H1 (cell line): ENCODE data around the gene TMC4. TPM values are rescaled to one million over a fixed set of nuclear protein-coding genes. Genes with fewer than 3 reads are reported as not detected.

Experiments
- CTCF ChIA-PET: fragments of 300-600 bp; sonication (Branson Sonifier 250); formaldehyde crosslinking; loops from one replicate; lab custom pipeline; 2021; ENCODE audit not compliant: partially characterized antibody; lab: Charles Lee
- POLR2A ChIA-PET: fragments of 300-600 bp; sonication (Branson Sonifier 250); formaldehyde crosslinking; loops from one replicate; lab custom pipeline; 2021; ENCODE audit warnings: inconsistent platforms; ENCODE audit not compliant: partially characterized antibody; lab: Charles Lee
- DNase-seq, 2 experiments: peaks; one replicate each; pipeline versions ENCODE4 v3.0.0 to v3.0.0-alpha.2; 2010 to 2022; ENCODE audit warnings: low spot score in 2 of 2, low read depth in 1 of 2, mixed read lengths in 1 of 2
- FAIRE-seq: peaks from 2 replicates; lab custom pipeline; 2011; peaks lifted over from hg19 to GRCh38; lab: Jason Lieb, UNC
- H2AFZ ChIP-seq: 2 replicates; pipeline ENCODE4 v1.8.1; 2012; ENCODE audit warnings: low read length, inconsistent platforms
- H2AK5ac ChIP-seq: 2 replicates; pipeline ENCODE4 v1.6.1; 2013; ENCODE audit warnings: low read depth, low read length
- H2BK120ac ChIP-seq: replicated peaks from 2 replicates; pipeline ENCODE3; 2013; ENCODE audit warnings: low read depth, low read length, inconsistent platforms
- H2BK12ac ChIP-seq: 2 replicates; pipeline ENCODE4 v1.6.1; 2013; ENCODE audit warnings: low read depth, low read length
- H2BK15ac ChIP-seq: 2 replicates; pipeline ENCODE4 v1.6.1; 2013; ENCODE audit warnings: low read length
- H2BK20ac ChIP-seq: 2 replicates; pipeline ENCODE4 v1.6.1; 2013; ENCODE audit warnings: low read length
- H2BK5ac ChIP-seq: 2 replicates; pipeline ENCODE4 v1.6.1; 2013; ENCODE audit warnings: low read depth, low read length
- H3K14ac ChIP-seq: 2 replicates; pipeline ENCODE4 v1.6.1; 2013; ENCODE audit warnings: inconsistent platforms; ENCODE audit not compliant: insufficient read length
- H3K18ac ChIP-seq: 2 replicates; pipeline ENCODE4 v1.6.1; 2013; ENCODE audit warnings: low read length; ENCODE audit errors: extremely low read depth
- H3K23ac ChIP-seq: 2 replicates; pipeline ENCODE4 v1.6.1; 2013; ENCODE audit warnings: inconsistent platforms; ENCODE audit not compliant: insufficient read length
- H3K23me2 ChIP-seq: 2 replicates; pipeline ENCODE4 v1.6.1; 2013; ENCODE audit warnings: low read depth, low read length
- H3K27ac ChIP-seq: 2 replicates; pipeline ENCODE4 v1.6.1; 2011; ENCODE audit warnings: low read depth, low read length, inconsistent platforms
- H3K27me3 ChIP-seq, 4 experiments: replicated peaks in 1 of 4; 1 replicate in 1 of 4; 2 replicates in 3 of 4; pipeline versions ENCODE4 v1.6.1 to v1.8.1; 2011 to 2013; ENCODE audit warnings: low read length in 3 of 4, mild to moderate bottlenecking in 3 of 4, inconsistent platforms in 2 of 4, mixed read lengths in 2 of 4, moderate library complexity in 1 of 4; ENCODE audit not compliant: control insufficient read depth in 3 of 4, insufficient read depth in 3 of 4; ENCODE audit errors: extremely low read depth in 1 of 4
- H3K36me3 ChIP-seq, 4 experiments: 2 replicates each; pipeline versions ENCODE4 v1.6.1 to v1.8.1; 2011 to 2013; ENCODE audit warnings: mild to moderate bottlenecking in 4 of 4, low read length in 3 of 4, moderate library complexity in 2 of 4, control low read depth in 1 of 4, inconsistent platforms in 1 of 4; ENCODE audit not compliant: insufficient read depth in 4 of 4, control insufficient read depth in 2 of 4
- H3K4ac ChIP-seq: replicated peaks from 2 replicates; pipeline ENCODE3; 2013; ENCODE audit warnings: low read length, low read depth, mixed read lengths, inconsistent platforms; ENCODE audit not compliant: insufficient read length
- H3K4me1 ChIP-seq, 4 experiments: replicated peaks in 1 of 4; 1 replicate in 1 of 4; 2 replicates in 3 of 4; pipeline versions ENCODE4 v1.6.1 to v1.8.1; 2011 to 2013; ENCODE audit warnings: low read length in 3 of 4, inconsistent platforms in 2 of 4, mixed read lengths in 1 of 4; ENCODE audit not compliant: insufficient read depth in 4 of 4, control insufficient read depth in 3 of 4
- H3K4me2 ChIP-seq, 2 experiments: 2 replicates each; pipeline versions ENCODE4 v1.6.1 to v1.8.1; 2011 to 2013; ENCODE audit warnings: low read depth in 2 of 2, low read length in 2 of 2, control low read depth in 1 of 2, inconsistent platforms in 1 of 2, mild to moderate bottlenecking in 1 of 2; ENCODE audit not compliant: insufficient read depth in 1 of 2
- H3K4me3 ChIP-seq, 4 experiments: fragments of 200-600, 300-600 bp in 1 of 4; sonication (generic), shearing (Covaris generic), sonication (Bioruptor Twin) in 1 of 4; 2 replicates each; pipeline versions ENCODE4 v1.5.1 to v1.8.1; 2011 to 2016; ENCODE audit warnings: low read length in 4 of 4, low read depth in 3 of 4, control low read depth in 2 of 4, inconsistent platforms in 2 of 4, mild to moderate bottlenecking in 2 of 4, mixed read lengths in 1 of 4, moderate library complexity in 1 of 4; ENCODE audit not compliant: insufficient read depth in 2 of 4; ENCODE audit errors: extremely low read depth in 1 of 4
- H3K56ac ChIP-seq: replicated peaks from 2 replicates; pipeline ENCODE3; 2013; ENCODE audit warnings: low read depth, mild to moderate bottlenecking, mixed read lengths, low read length, inconsistent platforms; ENCODE audit not compliant: insufficient read length
- H3K79me1 ChIP-seq: 2 replicates; pipeline ENCODE4 v1.6.1; 2013; ENCODE audit warnings: low read depth, low read length, control low read depth
- H3K79me2 ChIP-seq, 2 experiments: 2 replicates each; pipeline versions ENCODE4 v1.6.1 to v1.8.1; 2012 to 2013; ENCODE audit warnings: low read length in 2 of 2, mild to moderate bottlenecking in 2 of 2, inconsistent platforms in 1 of 2; ENCODE audit not compliant: insufficient read depth in 2 of 2, control insufficient read depth in 1 of 2
- H3K9ac ChIP-seq, 4 experiments: replicated peaks in 1 of 4; 1 replicate in 1 of 4; 2 replicates in 3 of 4; pipeline versions ENCODE4 v1.6.1 to v1.8.1; 2011 to 2013; ENCODE audit warnings: low read depth in 3 of 4, low read length in 3 of 4, control low read depth in 2 of 4, mild to moderate bottlenecking in 2 of 4, moderate library complexity in 2 of 4, inconsistent platforms in 1 of 4; ENCODE audit errors: extremely low read depth in 1 of 4
- H3K9me3 ChIP-seq, 2 experiments: 2 replicates each; pipeline versions ENCODE4 v1.6.1 to v1.8.1; 2012 to 2013; ENCODE audit warnings: mild to moderate bottlenecking in 2 of 2, moderate library complexity in 2 of 2, control low read depth in 1 of 2, inconsistent platforms in 1 of 2, low read depth in 1 of 2, low read length in 1 of 2, mixed read lengths in 1 of 2; ENCODE audit not compliant: insufficient read depth in 2 of 2
- H4K20me1 ChIP-seq, 2 experiments: replicated peaks in 1 of 2; 2 replicates each; pipeline versions ENCODE3 to v1.8.1; 2011 to 2013; ENCODE audit warnings: inconsistent platforms in 2 of 2, low read length in 2 of 2, mild to moderate bottlenecking in 1 of 2; ENCODE audit not compliant: insufficient read depth in 2 of 2, control insufficient read depth in 1 of 2
- H4K5ac ChIP-seq: 2 replicates; pipeline ENCODE4 v1.6.1; 2013; ENCODE audit warnings: low read length, low read depth, mixed read lengths, inconsistent platforms; ENCODE audit not compliant: insufficient read length
- H4K8ac ChIP-seq: 2 replicates; pipeline ENCODE4 v1.8.0; 2013; ENCODE audit warnings: mild to moderate bottlenecking, moderate library complexity, low read length, inconsistent platforms; ENCODE audit not compliant: insufficient read depth; ENCODE audit errors: extremely low read depth
- H4K91ac ChIP-seq: replicated peaks from 2 replicates; pipeline ENCODE3; 2013; ENCODE audit warnings: low read length, mixed read lengths, inconsistent platforms; ENCODE audit not compliant: insufficient read length
- BCL11A ChIP-seq, 2 experiments: IDR thresholded peaks; one replicate each; pipeline ENCODE4 v1.6.1; 2011; ENCODE audit warnings: low read depth in 2 of 2, low read length in 2 of 2, mild to moderate bottlenecking in 2 of 2
- CHD1 ChIP-seq: IDR thresholded peaks from 2 replicates; pipeline ENCODE4 v1.6.1; 2012; ENCODE audit warnings: low read depth, low read length, improper control_type of control experiment
- E2F6 ChIP-seq: IDR thresholded peaks from 2 replicates; pipeline ENCODE4 v1.6.1; 2012; ENCODE audit warnings: inconsistent platforms
- HDAC6 ChIP-seq: IDR thresholded peaks from one replicate; pipeline ENCODE4 v1.7.1; 2012; ENCODE audit warnings: low read depth, mild to moderate bottlenecking, inconsistent platforms, low read length, moderate library complexity
- KDM1A ChIP-seq: fragments of 200-600, 300-600 bp; sonication (generic); IDR thresholded peaks from 2 replicates; pipeline ENCODE4 v1.7.1; 2016; ENCODE audit warnings: mild to moderate bottlenecking, low read length, borderline replicate concordance
- POU5F1 ChIP-seq: IDR thresholded peaks from 2 replicates; pipeline ENCODE4 v1.6.1; 2011; ENCODE audit warnings: low read depth, mild to moderate bottlenecking, low read length, moderate library complexity
- RBBP5 ChIP-seq: IDR thresholded peaks from 2 replicates; pipeline ENCODE4 v1.7.1; 2012; ENCODE audit warnings: low read depth, mild to moderate bottlenecking, inconsistent platforms, low read length, moderate library complexity, borderline replicate concordance
- RFX5 ChIP-seq: IDR thresholded peaks from 2 replicates; pipeline ENCODE4 v1.6.1; 2011; ENCODE audit warnings: low read depth, low read length, improper control_type of control experiment, borderline replicate concordance
- SIN3A ChIP-seq, 2 experiments: IDR thresholded peaks in 1 of 2; conservative IDR thresholded peaks in 1 of 2; 2 replicates each; pipeline ENCODE4 v1.6.1; 2011 to 2012; ENCODE audit warnings: low read length in 2 of 2, improper control_type of control experiment in 1 of 2, low read depth in 1 of 2, mild to moderate bottlenecking in 1 of 2
- SP4 ChIP-seq: IDR thresholded peaks from 2 replicates; pipeline ENCODE4 v1.6.1; 2012; ENCODE audit warnings: low read length, inconsistent platforms
- SRF ChIP-seq: IDR thresholded peaks from 2 replicates; pipeline ENCODE4 v1.6.1; 2011; ENCODE audit warnings: mild to moderate bottlenecking, low read depth, low read length, moderate library complexity
- WGBS, 2 experiments: shearing (Covaris generic) in 1 of 2; methylation state at CpG; one replicate each; pipeline versions ENCODE4 v1.1.6 to v1.1.7; 2013 to 2015; ENCODE audit warnings: low lambda C conversion rate in 2 of 2, mixed read lengths in 2 of 2, inconsistent platforms in 1 of 2, low coverage in 1 of 2, missing lambda C conversion rate in 1 of 2; ENCODE audit not compliant: insufficient replicate concordance in 2 of 2, insufficient coverage in 1 of 2, insufficient read length in 1 of 2; ENCODE audit errors: extremely low coverage in 1 of 2, missing lambda C conversion rate in 1 of 2; 5-methylcytosine and 5-hydroxymethylcytosine counted together
- polyA plus RNA-seq, 7 experiments: library from polyadenylated mRNA; depleted of rRNA in 3 of 7; stranded (reverse) in 5 of 7; unstranded in 2 of 7; fragments of >200 nt in 5 of 7; fragments of 200-250 nt in 2 of 7; gene quantifications; 1 replicate in 5 of 7; 2 replicates in 1 of 7; 4 replicates in 1 of 7; pipeline versions ENCODE4 v1.2.1 to v1.2.3, GENCODE V29; 2011 to 2013; ENCODE audit warnings: missing spikeins in 2 of 7, mixed read lengths in 2 of 7
- total RNA-seq: library from RNA; stranded (reverse); fragmentation: NEBNext Ultra II Directional; extraction: Animal tissue kit (Norgen Biotek cat#: 25700); gene quantifications from 2 replicates; pipeline ENCODE4 v1.2.1, GENCODE V29; 2021

The TMC4 gene
- total and polyA plus RNA-seq, 2 of the 8 experiments (the other 6 are each of a cell fraction or from before 2014, with no cell fraction given) = 5.5 to 6.3 TPM

- H4K20me1 ChIP-seq = peaks cover 0 to 1% of the 10 kb centered on the region in 2 experiments
- H3K9me3 ChIP-seq = no peaks in the 10 kb centered on the region
- H3K18ac ChIP-seq = no peak overlapping the region
- no peak overlapping the region for H2BK12ac ChIP-seq
- H3K79me2 ChIP-seq = no peaks in the 10 kb centered on the region
- H4K91ac ChIP-seq = no peak overlapping the region
- H2AFZ ChIP-seq = no peak overlapping the region
- no peak overlapping the region for H2AK5ac ChIP-seq
- no peak overlapping the region for H3K9ac ChIP-seq
- H3K27ac ChIP-seq = no peak overlapping the region
- no peak for FAIRE-seq
- H2BK20ac ChIP-seq = no peak overlapping the region
- peaks cover 0 to 1% (median 0%) of the 10 kb centered on the region in 4 experiments; a peak in 2 of 7 replicates for H3K4me1 ChIP-seq
- no peak overlapping the region for H3K56ac ChIP-seq
- H3K23me2 ChIP-seq = no peaks in the 10 kb centered on the region
- H3K4ac ChIP-seq = no peak overlapping the region
- no peaks in the 10 kb centered on the region for H3K36me3 ChIP-seq
- H4K8ac ChIP-seq = no peak overlapping the region
- H3K4me2 ChIP-seq = no peak overlapping the region
- WGBS, 2 experiments = 92% methylated on average over 8 of the region's 9 CpGs; no CpG with 5 or more reads in 1 of the 2 experiments
- no peak overlapping the region for H2BK15ac ChIP-seq
- H3K27me3 ChIP-seq = no peaks in the 10 kb centered on the region
- DNase-seq = no peak
- CTCF ChIA-PET = interaction anchor here (0.6 to 1.2 kb wide), 2 partner anchors 12 to 174 kb away, joined by 3 to 4 read pairs; no protein-coding TSS in a partner anchor
- no peak overlapping the region for H3K23ac ChIP-seq
- POLR2A ChIA-PET = interaction anchor here (2.9 to 23.4 kb wide), 2 partner anchors 10 to 27 kb away, joined by 34 to 909 read pairs; partner anchors contain the start of genes MBOAT7, RPS9 and TSEN34
- no peak overlapping the region for H2BK120ac ChIP-seq
- no peak overlapping the region for H2BK5ac ChIP-seq
- no peak overlapping the region for H4K5ac ChIP-seq
- H3K79me1 ChIP-seq = no peaks in the 10 kb centered on the region
- H3K14ac ChIP-seq = no peak overlapping the region
- H3K4me3 ChIP-seq = no peak overlapping the region
- TF ChIP-seq BCL11A (IDR thresholded peaks at IDR 0.05; ENCODE audit: low read depth in 2 of 2, low read length in 2 of 2) = no peak
- TF ChIP-seq CHD1 = no peak
- no peak for TF ChIP-seq E2F6
- no peak for TF ChIP-seq SP4
- no peak for TF ChIP-seq KDM1A
- TF ChIP-seq SRF = no peak
- TF ChIP-seq HDAC6 = no peak
- no peak for TF ChIP-seq RFX5
- no peak for TF ChIP-seq RBBP5
- TF ChIP-seq SIN3A (conservative IDR thresholded peaks at IDR 0.05 in 1 of 2, IDR thresholded peaks at IDR 0.05 in 1 of 2; ENCODE audit: low read depth in 1 of 2, low read length in 2 of 2) = no peak
- no peak for TF ChIP-seq POU5F1
These were observed 43.9 kb upstream of the TMC4 start for GRCh38 chr19:54216869-54217268.
